ENCODE results near the gene PKNOX2. TPM values are rescaled to one million over a fixed set of nuclear protein-coding genes. Genes with fewer than 3 reads are reported as not detected.

PKNOX2 gene
- total RNA-seq, 2 experiments from 2014 or later: not detected

DNA sequence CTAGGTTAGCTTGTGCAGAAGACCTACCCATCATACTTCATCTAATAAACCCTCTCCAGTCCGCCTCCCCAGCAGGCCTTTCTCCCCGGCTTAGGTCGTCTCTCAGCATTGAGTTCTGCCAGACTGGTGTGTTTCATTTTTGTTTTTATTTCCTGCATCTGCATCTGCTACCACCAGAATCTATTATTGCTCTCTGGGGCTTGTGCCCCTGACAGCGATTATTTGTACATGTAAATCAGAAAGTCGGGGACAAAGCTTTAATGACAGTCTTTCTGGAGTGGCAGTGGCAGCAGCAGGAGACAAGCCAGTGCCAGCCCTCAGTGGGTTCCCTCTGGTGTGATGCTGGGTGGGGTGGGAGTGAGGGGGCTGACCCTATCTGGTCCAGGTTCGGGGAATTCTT is 127.5 kb downstream of the PKNOX2 start:
- no peaks in the 10 kb centered on the region for H3K4me1 Mint-ChIP-seq (ENCODE audit: low read depth)
- no peak overlapping the region for H3K4me3 Mint-ChIP-seq
- DNase-seq: no peak
- intact Hi-C loops (cut with micrococcal nuclease): no loop called here
- no peaks in the 10 kb centered on the region for H3K9me3 Mint-ChIP-seq
- H3K27me3 Mint-ChIP-seq: peaks cover 13% of the 10 kb centered on the region
- H3K36me3 Mint-ChIP-seq: no peaks in the 10 kb centered on the region
- POLR2A ChIA-PET: no interaction called here
- CTCF ChIA-PET: no interaction called here
- no peak overlapping the region for H3K27ac Mint-ChIP-seq

DNA sequence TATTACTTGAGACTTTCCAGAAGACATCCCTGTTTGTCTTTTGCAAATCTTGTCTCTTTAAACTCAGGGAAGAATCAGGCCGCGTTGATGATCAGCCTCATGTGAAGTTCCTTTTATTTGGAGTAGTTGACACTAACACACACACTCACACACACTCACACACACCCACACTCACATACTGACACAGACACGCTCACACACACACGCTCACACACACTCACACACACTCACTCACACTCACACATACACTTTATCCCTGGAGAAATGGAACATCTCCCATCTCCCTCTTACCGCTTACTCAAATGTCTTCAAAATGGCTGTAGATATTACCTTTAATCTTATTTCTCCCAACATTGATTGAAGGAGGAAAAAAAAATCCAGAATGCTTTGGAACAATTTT is 129.0 kb downstream of the PKNOX2 start:
- DNase-seq: no peak
- Mint-ChIP-seq H3K9me3 (no peaks in the 10 kb centered on the region), H3K27me3 (peaks cover 10% of the 10 kb centered on the region), H3K4me1 (ENCODE audit: low read depth) (no peaks in the 10 kb centered on the region), H3K27ac (no peak overlapping the region), H3K36me3 (no peaks in the 10 kb centered on the region), H3K4me3 (no peak overlapping the region)
- ChIA-PET POLR2A (no interaction called here), CTCF (no interaction called here)
- intact Hi-C loops (cut with micrococcal nuclease): no loop called here

DNA sequence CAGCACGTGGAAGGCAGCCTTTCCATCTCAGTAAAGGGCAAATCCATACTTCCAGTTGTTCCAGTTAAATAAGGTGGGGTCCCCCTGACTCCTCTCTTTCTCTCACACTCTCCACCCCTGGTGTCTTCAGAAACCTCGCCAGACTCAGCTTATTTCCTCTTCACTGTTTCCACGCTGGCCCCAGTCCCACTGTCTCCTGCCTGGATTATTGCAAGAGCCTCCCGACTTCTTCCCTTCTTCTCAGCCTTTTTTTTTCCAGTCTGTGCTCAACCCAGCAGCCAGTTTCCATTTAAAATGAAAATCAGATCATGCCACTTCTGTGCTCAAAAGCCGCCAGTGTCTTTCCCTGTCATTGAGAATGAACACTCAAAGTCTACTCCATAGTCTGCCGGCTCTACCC is 131.4 kb downstream of the PKNOX2 start:
- no peak overlapping the region for H3K27ac Mint-ChIP-seq
- DNase-seq: no peak
- no peaks in the 10 kb centered on the region for H3K4me1 Mint-ChIP-seq (ENCODE audit: low read depth)
- CTCF ChIA-PET: no interaction called here
- H3K4me3 Mint-ChIP-seq: no peak overlapping the region
- intact Hi-C loops (cut with micrococcal nuclease): no loop called here
- H3K27me3 Mint-ChIP-seq: peaks cover 8% of the 10 kb centered on the region
- H3K36me3 Mint-ChIP-seq: no peaks in the 10 kb centered on the region
- POLR2A ChIA-PET: no interaction called here
- H3K9me3 Mint-ChIP-seq: no peaks in the 10 kb centered on the region

DNA sequence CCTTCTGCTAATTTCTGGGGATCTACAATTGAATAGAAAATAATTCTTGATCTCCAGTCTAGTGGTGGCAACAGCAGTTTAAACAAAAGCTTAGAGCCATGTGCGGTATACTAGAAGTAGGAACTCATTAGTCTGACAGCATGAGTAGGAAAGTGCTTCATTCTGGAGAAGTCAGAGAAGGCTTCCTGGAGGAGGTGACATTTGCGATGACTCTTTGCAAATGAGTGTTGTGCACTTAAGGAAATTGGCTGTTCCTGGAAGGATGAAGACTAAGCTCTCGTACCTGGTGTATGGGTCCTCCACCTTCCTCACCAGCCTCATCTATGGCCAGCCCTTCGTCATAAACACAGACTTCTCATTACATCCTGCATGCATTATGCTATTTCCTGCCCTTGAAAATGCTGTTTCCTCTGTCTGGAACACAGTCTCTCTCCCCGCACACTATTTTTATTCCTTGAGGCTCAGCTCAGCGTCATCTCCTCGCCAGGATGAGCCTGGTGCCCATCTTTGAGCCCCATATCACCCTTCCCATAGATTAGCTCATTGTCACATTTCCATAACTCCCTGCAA is 132.9 kb downstream of the PKNOX2 start:
- POLR2A ChIA-PET: no interaction called here
- intact Hi-C loops (cut with micrococcal nuclease): no loop called here
- CTCF ChIA-PET: no interaction called here
- Mint-ChIP-seq H3K27ac (no peak overlapping the region), H3K4me1 (ENCODE audit: low read depth) (no peaks in the 10 kb centered on the region), H3K4me3 (no peak overlapping the region), H3K36me3 (no peaks in the 10 kb centered on the region), H3K9me3 (no peaks in the 10 kb centered on the region), H3K27me3 (peaks cover 8% of the 10 kb centered on the region)
- DNase-seq: no peak

DNA sequence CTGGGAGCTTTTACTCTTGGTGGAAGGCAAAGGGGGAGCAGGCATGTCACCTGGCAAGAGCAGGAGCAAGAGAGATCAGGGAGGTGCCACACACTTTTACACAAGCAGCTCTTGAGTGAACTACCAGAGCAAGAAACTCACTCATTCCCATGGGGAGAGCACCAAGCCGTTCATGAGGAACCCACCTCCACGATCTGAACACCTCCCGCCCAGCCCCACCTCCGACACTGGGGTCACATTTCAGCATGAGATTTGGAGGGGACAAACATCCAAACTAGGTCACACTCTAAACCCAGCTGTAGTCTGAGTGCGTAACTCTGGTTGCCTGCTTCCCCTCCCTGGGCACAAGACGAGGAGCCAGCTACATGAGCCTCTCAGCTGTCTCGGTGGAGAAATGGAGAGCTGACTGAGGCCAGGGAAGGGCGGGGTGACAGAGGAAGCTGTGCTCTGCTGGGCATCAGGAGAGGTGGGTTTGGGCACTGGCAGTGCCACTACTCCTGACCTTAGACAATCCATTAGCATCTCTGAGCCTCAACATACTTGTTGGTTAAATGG is 134.6 kb downstream of the PKNOX2 start:
- ChIA-PET CTCF (no interaction called here), POLR2A (no interaction called here)
- H3K9me3 Mint-ChIP-seq: no peaks in the 10 kb centered on the region
- H3K4me3 Mint-ChIP-seq: no peak overlapping the region
- intact Hi-C loops (cut with micrococcal nuclease): no loop called here
- peaks cover 5% of the 10 kb centered on the region for H3K27me3 Mint-ChIP-seq
- H3K36me3 Mint-ChIP-seq: no peaks in the 10 kb centered on the region
- H3K4me1 Mint-ChIP-seq (ENCODE audit: low read depth): no peaks in the 10 kb centered on the region
- no peak for DNase-seq
- no peak overlapping the region for H3K27ac Mint-ChIP-seq

DNA sequence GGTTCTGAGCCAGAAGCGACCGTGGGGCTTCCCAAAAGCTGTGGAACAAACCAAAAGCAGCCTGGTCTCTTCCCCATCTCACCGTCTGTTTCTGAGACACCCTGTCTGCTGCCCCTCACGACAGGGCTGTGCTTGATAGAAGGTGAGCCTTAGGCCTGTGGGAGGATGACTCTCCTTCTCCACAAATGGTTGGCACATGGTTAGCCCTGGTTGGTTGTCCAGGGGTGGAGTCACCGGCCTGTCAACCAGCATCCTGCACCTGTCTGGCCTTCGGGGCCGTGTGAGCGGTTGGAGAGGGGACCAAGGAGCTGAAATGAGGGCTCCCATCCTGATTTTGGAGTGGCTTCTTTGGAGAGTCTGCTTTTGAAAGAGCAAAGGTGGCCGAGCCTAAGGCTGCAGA is 135.3 kb downstream of the PKNOX2 start:
- DNase-seq: no peak
- Mint-ChIP-seq H3K27me3 (peaks cover 4% of the 10 kb centered on the region), H3K4me1 (ENCODE audit: low read depth) (no peaks in the 10 kb centered on the region), H3K4me3 (no peak overlapping the region), H3K27ac (no peak overlapping the region), H3K36me3 (no peaks in the 10 kb centered on the region), H3K9me3 (no peaks in the 10 kb centered on the region)
- intact Hi-C loops (cut with micrococcal nuclease): no loop called here
- POLR2A ChIA-PET: no interaction called here
- CTCF ChIA-PET: no interaction called here

DNA sequence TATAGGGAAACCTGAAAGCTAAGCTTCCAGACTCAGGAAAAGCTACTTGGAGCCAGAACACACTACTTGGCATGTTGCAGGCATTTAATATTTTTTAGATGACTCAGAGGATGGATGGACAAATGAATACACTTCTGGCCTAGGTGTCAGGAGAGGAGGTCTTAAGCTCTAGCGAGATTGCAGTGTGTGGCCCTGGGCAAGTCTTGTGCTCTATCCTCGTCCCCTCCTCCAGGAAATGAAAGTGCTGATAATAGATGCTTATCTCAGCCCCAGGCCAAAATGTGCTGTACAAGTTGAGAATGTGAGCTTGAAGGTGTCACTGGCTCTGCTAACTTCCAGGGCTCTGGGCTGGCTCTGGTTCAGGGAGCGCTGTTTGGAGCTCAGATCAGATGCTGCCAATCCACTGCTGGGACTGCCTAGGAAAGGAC is 136.3 kb downstream of the PKNOX2 start:
- Mint-ChIP-seq H3K9me3 (no peaks in the 10 kb centered on the region), H3K36me3 (no peaks in the 10 kb centered on the region), H3K27ac (no peak overlapping the region), H3K4me3 (no peak overlapping the region), H3K4me1 (ENCODE audit: low read depth) (no peaks in the 10 kb centered on the region), H3K27me3 (peaks cover 5% of the 10 kb centered on the region)
- intact Hi-C loops (cut with micrococcal nuclease): no loop called here
- no peak for DNase-seq
- ChIA-PET POLR2A (no interaction called here), CTCF (interaction anchor here (1.1 kb wide), 1 partner anchor 47 kb away, joined by 3 read pairs; no protein-coding TSS in a partner anchor)

DNA sequence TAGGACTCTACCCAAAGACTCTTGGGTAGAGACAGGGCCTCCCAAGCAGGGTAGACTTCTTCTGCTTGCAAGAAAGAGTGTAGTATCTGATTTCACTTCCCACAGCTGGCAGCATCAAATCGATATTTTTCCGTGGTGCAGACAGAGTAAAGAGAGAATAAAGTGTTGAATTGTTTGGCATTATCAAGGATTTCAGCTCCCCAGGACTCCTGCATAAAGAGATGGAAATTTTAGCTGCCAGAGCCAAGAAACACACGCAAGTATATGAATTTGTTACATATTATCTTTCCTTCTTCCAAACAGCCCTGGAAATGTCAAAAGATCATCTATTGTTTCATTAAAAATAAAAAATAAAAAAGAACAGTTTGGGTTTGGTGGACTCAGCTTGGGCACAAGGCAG is 136.8 kb downstream of the PKNOX2 start:
- Mint-ChIP-seq H3K9me3 (no peaks in the 10 kb centered on the region), H3K27me3 (peaks cover 3% of the 10 kb centered on the region), H3K27ac (no peak overlapping the region), H3K4me1 (ENCODE audit: low read depth) (no peaks in the 10 kb centered on the region), H3K36me3 (no peaks in the 10 kb centered on the region), H3K4me3 (no peak overlapping the region)
- ChIA-PET CTCF (interaction anchor here (1.1 kb wide), 1 partner anchor 47 kb away, joined by 3 read pairs; no protein-coding TSS in a partner anchor), POLR2A (no interaction called here)
- intact Hi-C loops (cut with micrococcal nuclease): no loop called here
- no peak for DNase-seq

DNA sequence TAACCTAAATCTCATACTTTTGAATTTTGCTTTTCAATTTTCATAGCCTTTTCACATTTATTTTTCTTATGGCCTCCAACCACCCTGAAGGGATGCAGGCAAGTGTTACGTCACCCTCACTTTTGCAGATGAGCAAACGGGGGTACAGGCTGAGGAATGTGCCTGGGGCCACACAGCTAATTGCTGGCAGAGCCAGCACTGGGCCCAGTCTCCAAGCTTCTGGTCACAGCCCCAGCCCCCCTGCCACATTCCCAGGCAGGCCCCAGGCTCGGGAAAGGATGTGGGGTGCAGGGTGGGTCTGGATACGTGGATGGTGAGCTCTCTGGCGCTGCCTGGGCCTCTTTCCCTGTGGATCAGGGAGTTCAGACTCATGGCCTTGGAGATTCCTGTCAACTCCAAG is 138.6 kb downstream of the PKNOX2 start:
- Mint-ChIP-seq H3K27ac (no peak overlapping the region), H3K27me3 (peaks cover 4% of the 10 kb centered on the region), H3K4me1 (ENCODE audit: low read depth) (no peaks in the 10 kb centered on the region), H3K36me3 (no peaks in the 10 kb centered on the region), H3K4me3 (no peak overlapping the region), H3K9me3 (no peaks in the 10 kb centered on the region)
- DNase-seq: no peak
- ChIA-PET CTCF (no interaction called here), POLR2A (interaction anchor here (1.1 kb wide), 1 partner anchor 13 kb away, joined by 3 read pairs; no protein-coding TSS in a partner anchor)
- intact Hi-C loops (cut with micrococcal nuclease): no loop called here

DNA sequence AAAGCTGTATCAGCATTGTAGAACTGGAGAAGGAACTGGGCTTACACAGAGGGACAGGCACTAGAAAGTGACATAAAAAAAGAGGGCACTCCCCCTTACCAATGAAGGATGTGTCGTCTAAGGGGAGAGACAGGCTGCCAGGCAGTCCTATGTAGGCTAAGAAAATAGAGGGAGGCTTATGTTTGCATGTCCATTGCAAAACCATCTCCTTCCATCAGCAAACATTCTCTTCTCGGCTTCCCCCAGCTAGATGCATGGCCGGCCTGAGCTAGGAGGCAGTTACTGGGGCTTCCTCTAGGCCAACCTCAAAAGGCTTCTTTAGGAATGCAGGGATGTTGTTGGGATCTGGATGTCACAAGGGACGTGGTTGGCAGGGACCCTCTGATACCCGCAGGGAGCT is 139.1 kb downstream of the PKNOX2 start:
- no peak for DNase-seq
- peaks cover 4% of the 10 kb centered on the region for H3K27me3 Mint-ChIP-seq
- H3K9me3 Mint-ChIP-seq: no peaks in the 10 kb centered on the region
- ChIA-PET CTCF (no interaction called here), POLR2A (no interaction called here)
- no peak overlapping the region for H3K27ac Mint-ChIP-seq
- H3K36me3 Mint-ChIP-seq: no peaks in the 10 kb centered on the region
- H3K4me1 Mint-ChIP-seq (ENCODE audit: low read depth): no peaks in the 10 kb centered on the region
- intact Hi-C loops (cut with micrococcal nuclease): no loop called here
- no peak overlapping the region for H3K4me3 Mint-ChIP-seq

DNA sequence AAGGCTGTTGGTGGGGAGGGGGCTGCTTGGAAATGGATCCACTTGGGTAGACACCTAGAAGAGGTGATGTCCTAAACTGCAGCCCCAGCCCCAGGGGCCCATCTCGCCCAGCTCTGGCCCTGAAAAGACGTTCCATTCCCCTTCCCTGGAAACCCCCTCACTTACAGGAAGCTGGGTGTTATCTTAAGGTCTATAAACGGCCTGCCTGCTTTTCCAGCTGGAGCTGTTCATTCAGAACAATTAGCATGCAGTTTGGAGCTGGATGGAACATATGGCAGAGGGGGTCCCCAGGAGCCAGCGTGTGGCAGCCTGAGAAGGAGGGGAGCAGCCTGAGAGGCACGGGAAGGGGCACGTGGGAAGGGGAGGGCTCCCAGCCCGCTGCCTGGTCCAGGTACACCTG is 139.6 kb downstream of the PKNOX2 start:
- H3K27ac Mint-ChIP-seq: no peak overlapping the region
- H3K4me3 Mint-ChIP-seq: no peak overlapping the region
- no peaks in the 10 kb centered on the region for H3K36me3 Mint-ChIP-seq
- intact Hi-C loops (cut with micrococcal nuclease): no loop called here
- no peak for DNase-seq
- H3K27me3 Mint-ChIP-seq: peaks cover 4% of the 10 kb centered on the region
- POLR2A ChIA-PET: no interaction called here
- H3K4me1 Mint-ChIP-seq (ENCODE audit: low read depth): no peaks in the 10 kb centered on the region
- CTCF ChIA-PET: no interaction called here
- H3K9me3 Mint-ChIP-seq: no peaks in the 10 kb centered on the region

DNA sequence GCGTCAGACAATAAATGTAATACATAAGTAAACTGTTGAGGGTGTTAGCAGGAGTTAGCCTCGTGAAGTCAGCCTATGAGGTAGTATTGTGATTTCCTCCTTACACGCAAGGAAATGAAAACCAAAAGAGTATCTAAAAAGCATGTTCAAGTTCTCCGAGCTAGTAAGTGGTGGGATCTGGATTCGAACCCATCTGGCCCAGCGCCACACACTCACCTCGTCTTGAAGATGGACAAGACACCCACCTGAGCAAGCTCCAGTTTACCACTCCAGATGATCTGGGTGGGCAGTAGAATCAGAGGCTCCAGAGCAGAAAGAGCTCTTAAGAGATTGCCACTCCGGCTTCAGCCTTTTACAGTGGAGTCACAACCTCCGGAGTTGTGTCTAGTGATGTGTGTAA is 140.3 kb downstream of the PKNOX2 start:
- DNase-seq: no peak
- H3K4me3 Mint-ChIP-seq: no peak overlapping the region
- H3K4me1 Mint-ChIP-seq (ENCODE audit: low read depth): no peaks in the 10 kb centered on the region
- peaks cover 4% of the 10 kb centered on the region for H3K27me3 Mint-ChIP-seq
- POLR2A ChIA-PET: no interaction called here
- no peaks in the 10 kb centered on the region for H3K9me3 Mint-ChIP-seq
- H3K36me3 Mint-ChIP-seq: no peaks in the 10 kb centered on the region
- intact Hi-C loops (cut with micrococcal nuclease): no loop called here
- no peak overlapping the region for H3K27ac Mint-ChIP-seq
- CTCF ChIA-PET: interaction anchor here (1.3 kb wide), 1 partner anchor 41 kb away, joined by 5 read pairs; no protein-coding TSS in a partner anchor

DNA sequence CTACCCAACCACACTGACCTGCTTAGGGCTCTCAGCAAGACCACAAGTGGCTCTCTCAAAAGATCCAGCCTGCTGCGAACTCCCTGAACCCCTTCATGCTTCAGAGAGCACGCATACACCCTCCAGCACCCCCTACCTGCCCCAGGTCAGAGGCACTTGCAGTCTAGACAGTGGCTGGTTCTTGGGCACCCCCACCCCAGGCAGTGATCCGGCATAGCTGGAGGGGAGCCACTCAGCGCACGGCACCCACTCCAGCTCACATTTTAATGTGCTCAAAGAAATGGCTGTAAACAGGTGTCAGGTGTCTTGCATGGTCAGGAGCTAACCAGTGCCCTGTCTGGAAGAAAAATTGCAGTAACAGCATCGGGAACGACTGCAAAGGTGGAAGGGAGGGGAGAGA is 140.8 kb downstream of the PKNOX2 start:
- H3K27me3 Mint-ChIP-seq: peaks cover 4% of the 10 kb centered on the region
- ChIA-PET POLR2A (no interaction called here), CTCF (interaction anchor here (1.3 kb wide), 1 partner anchor 40 kb away, joined by 5 read pairs; no protein-coding TSS in a partner anchor)
- no peaks in the 10 kb centered on the region for H3K4me1 Mint-ChIP-seq (ENCODE audit: low read depth)
- no peak overlapping the region for H3K27ac Mint-ChIP-seq
- no peaks in the 10 kb centered on the region for H3K9me3 Mint-ChIP-seq
- DNase-seq: no peak
- intact Hi-C loops (cut with micrococcal nuclease): no loop called here
- no peaks in the 10 kb centered on the region for H3K36me3 Mint-ChIP-seq
- no peak overlapping the region for H3K4me3 Mint-ChIP-seq

Data from activated CD4-positive, alpha-beta memory T cell treated with anti-CD3 and anti-CD28 coated beads for 36 hours (primary cell).